OCI-LY1 (cell line): ENCODE results near the gene C3orf33.

Experiments used
- H2AFZ ChIP-seq: fragments of 200-600 bp; sonication (generic), shearing (Covaris generic); 2 replicates; pipeline ENCODE4 v1.6.0; 2014; ENCODE audit warnings: antibody characterized with exemption, mild to moderate bottlenecking, low read length
- H3F3A ChIP-seq: fragments of 200-600 bp; sonication (generic), shearing (Covaris generic); 2 replicates; pipeline ENCODE4 v1.6.0; 2014; ENCODE audit warnings: mild to moderate bottlenecking, antibody characterized with exemption, low read length, moderate library complexity; ENCODE audit not compliant: insufficient read depth
- H3K27ac ChIP-seq: fragments of 200-600 bp; sonication (generic); 2 replicates; pipeline ENCODE4 v1.5.1; 2014; ENCODE audit warnings: low read length, mixed run types, mild to moderate bottlenecking, low read depth; ENCODE audit not compliant: poor library complexity, severe bottlenecking
- H3K27me3 ChIP-seq: fragments of 200-600 bp; sonication (generic); 2 replicates; pipeline ENCODE4 v1.6.0; 2014; ENCODE audit warnings: antibody characterized with exemption, mild to moderate bottlenecking, low read length, moderate library complexity; ENCODE audit not compliant: insufficient read depth
- H3K36me3 ChIP-seq: fragments of 200-600 bp; sonication (generic); 2 replicates; pipeline ENCODE4 v1.6.1; 2014; ENCODE audit warnings: mild to moderate bottlenecking, antibody characterized with exemption, low read length, moderate library complexity, mixed read lengths; ENCODE audit not compliant: insufficient read depth
- H3K4me1 ChIP-seq: fragments of 200-600 bp; sonication (generic); 2 replicates; pipeline ENCODE4 v1.5.1; 2014; ENCODE audit warnings: mild to moderate bottlenecking, low read length, moderate library complexity; ENCODE audit not compliant: insufficient read depth, severe bottlenecking
- H3K4me2 ChIP-seq: fragments of 200-600 bp; sonication (generic), shearing (Covaris generic); 2 replicates; pipeline ENCODE4 v1.6.1; 2014; ENCODE audit warnings: low read length
- H3K4me3 ChIP-seq: fragments of 200-600 bp; sonication (generic); 2 replicates; pipeline ENCODE4 v1.5.1; 2014; ENCODE audit warnings: low read length, low read depth, mild to moderate bottlenecking, mixed read lengths; ENCODE audit not compliant: poor library complexity, severe bottlenecking
- H3K79me2 ChIP-seq: fragments of 200-600 bp; shearing (Covaris generic); 2 replicates; pipeline ENCODE4 v1.6.1; 2016; ENCODE audit warnings: mixed run types, low read length, mixed read lengths; ENCODE audit not compliant: insufficient read depth
- H3K9ac ChIP-seq: fragments of 200-600 bp; sonication (generic), shearing (Covaris generic); 2 replicates; pipeline ENCODE4 v1.6.1; 2014; ENCODE audit warnings: mild to moderate bottlenecking, low read length, mixed read lengths
- H3K9me2 ChIP-seq: fragments of 200-600 bp; sonication (generic), shearing (Covaris generic); 2 replicates; pipeline ENCODE4 v1.6.1; 2014; ENCODE audit warnings: low read depth, mild to moderate bottlenecking, low read length, mixed read lengths
- H3K9me3 ChIP-seq: fragments of 200-600 bp; shearing (Covaris generic); 2 replicates; pipeline ENCODE4 v1.6.1; 2014; ENCODE audit warnings: low read length, mixed read lengths
- H4K20me1 ChIP-seq: fragments of 200-600 bp; sonication (generic), shearing (Covaris generic); 2 replicates; pipeline ENCODE4 v1.6.0; 2016; ENCODE audit warnings: mild to moderate bottlenecking, low read length; ENCODE audit not compliant: insufficient read depth
- CTCF ChIP-seq: fragments of 200-600 bp; sonication (generic), shearing (Covaris generic); IDR thresholded peaks from 2 replicates; pipeline ENCODE4 v1.5.1; 2017; ENCODE audit warnings: mild to moderate bottlenecking, antibody characterized with exemption, low read length, moderate library complexity, mixed read lengths
- EZH2 ChIP-seq: fragments of 200-600 bp; sonication (generic), shearing (Covaris generic); IDR thresholded peaks from 2 replicates; pipeline ENCODE4 v1.8.0; 2017; ENCODE audit warnings: borderline replicate concordance, mixed run types, mild to moderate bottlenecking, antibody characterized with exemption, low read length, moderate library complexity, mixed read lengths

C3orf33 gene

GRCh38 chr3:155741101-155741500, 65.0 kb downstream of the C3orf33 start:
- no peak overlapping the region for H3K9ac ChIP-seq
- H3K4me2 ChIP-seq = no peak overlapping the region
- H3K4me1 ChIP-seq = peaks cover 26% of the 10 kb centered on the region
- no peaks in the 10 kb centered on the region for H3K9me2 ChIP-seq
- no peaks in the 10 kb centered on the region for H3K36me3 ChIP-seq
- no peaks in the 10 kb centered on the region for H4K20me1 ChIP-seq
- peaks cover 6% of the 10 kb centered on the region; the same call in 1 of the 2 replicates for H3K27me3 ChIP-seq
- no peak overlapping the region for H3K4me3 ChIP-seq
- H3K9me3 ChIP-seq = no peaks in the 10 kb centered on the region
- H3K79me2 ChIP-seq = no peaks in the 10 kb centered on the region
- H3K27ac ChIP-seq = no peak overlapping the region
- TF ChIP-seq CTCF = no peak
- TF ChIP-seq EZH2 = no peak
- no peak overlapping the region for H2AFZ ChIP-seq
- no peaks in the 10 kb centered on the region for H3F3A ChIP-seq

- H3K79me2 ChIP-seq = no peaks in the 10 kb centered on the region
- H3K27ac ChIP-seq = no peak overlapping the region
- H2AFZ ChIP-seq = no peak overlapping the region
- H3K4me1 ChIP-seq = peaks cover 8% of the 10 kb centered on the region
- H4K20me1 ChIP-seq = no peaks in the 10 kb centered on the region
- H3K9me3 ChIP-seq = no peaks in the 10 kb centered on the region
- no peaks in the 10 kb centered on the region for H3K36me3 ChIP-seq
- H3K4me3 ChIP-seq = no peak overlapping the region
- TF ChIP-seq EZH2 = no peak
- TF ChIP-seq CTCF = peak; percentile 34
- peaks cover 6% of the 10 kb centered on the region; the same call in 1 of the 2 replicates for H3K27me3 ChIP-seq
- no peak overlapping the region for H3K9ac ChIP-seq
- no peaks in the 10 kb centered on the region for H3K9me2 ChIP-seq
- H3K4me2 ChIP-seq = no peak overlapping the region
- no peaks in the 10 kb centered on the region for H3F3A ChIP-seq
These were observed 66.9 kb downstream of the C3orf33 start for GRCh38 chr3:155739154-155739553.

- H3K4me3 ChIP-seq = no peak overlapping the region
- peaks cover 3% of the 10 kb centered on the region for H3K4me1 ChIP-seq
- no peak overlapping the region for H2AFZ ChIP-seq
- H3K9me3 ChIP-seq = no peaks in the 10 kb centered on the region
- no peaks in the 10 kb centered on the region for H4K20me1 ChIP-seq
- no peak overlapping the region for H3K9ac ChIP-seq
- no peaks in the 10 kb centered on the region for H3K79me2 ChIP-seq
- TF ChIP-seq EZH2 (no peak), CTCF (no peak)
- no peaks in the 10 kb centered on the region for H3K9me2 ChIP-seq
- no peak overlapping the region for H3K27ac ChIP-seq
- no peaks in the 10 kb centered on the region for H3K36me3 ChIP-seq
- peaks cover 3% of the 10 kb centered on the region; the same call in 1 of the 2 replicates for H3K27me3 ChIP-seq
- H3F3A ChIP-seq = no peaks in the 10 kb centered on the region
- no peak overlapping the region for H3K4me2 ChIP-seq
These were observed 67.5 kb downstream of the C3orf33 start for GRCh38 chr3:155738580-155739076.
